Measurements from ENCODE around the gene PEX26. TPM values are rescaled to one million over a fixed set of nuclear protein-coding genes. Genes with fewer than 3 reads are reported as not detected.
A peak's percentile ranks its signal among the peaks of the same experiment; 100 is the strongest.

PEX26 gene
- polyA plus RNA-seq, 1 donor (not counting 4 experiments of a cell fraction or from before 2014, with no cell fraction given): 23.0 TPM

DNA sequence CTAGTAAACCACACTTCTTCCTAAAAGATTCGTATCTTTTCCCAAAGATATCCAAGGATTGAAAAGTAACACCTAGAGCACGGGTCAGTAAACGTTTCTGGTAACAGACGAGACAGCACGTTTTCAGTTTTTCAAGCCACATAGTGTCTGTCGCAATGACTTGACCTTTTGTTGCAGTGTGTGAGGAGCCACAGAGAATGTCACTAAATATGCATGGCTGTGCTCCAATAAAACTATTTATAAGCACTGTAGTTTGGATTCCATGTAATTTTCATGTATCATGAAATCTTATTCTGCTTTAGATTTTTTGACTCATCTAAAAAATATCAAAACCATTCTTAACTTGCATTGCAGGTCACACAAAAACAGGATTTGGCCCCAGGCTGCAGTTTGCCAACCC is 35.1 kb upstream of the PEX26 start:
- Histone ChIP-seq H3K9me3 (ENCODE audit: control insufficient read depth, low read depth, low read length) (no peaks in the 10 kb centered on the region), H2AFZ (ENCODE audit: control insufficient read depth, low read length) (no peak overlapping the region), H3K4me3 (ENCODE audit: control insufficient read depth in 2 of 3, extremely low read depth in 1 of 3, insufficient read depth in 2 of 3, low read depth in 1 of 3, low read length in 3 of 3) (no peak overlapping the region), H3K9ac (ENCODE audit: control insufficient read depth, extremely low read depth, insufficient read depth, low read length) (no peak overlapping the region), H3K4me2 (ENCODE audit: control insufficient read depth, extremely low read depth, insufficient read depth, low read depth, low read length) (no peak overlapping the region), H3K27me3 (ENCODE audit: control insufficient read depth, extremely low read depth, insufficient read depth, low read length) (no peaks in the 10 kb centered on the region), H3K27ac (ENCODE audit: control insufficient read depth, insufficient read depth, low read length) (no peak overlapping the region), H3K9me1 (ENCODE audit: control insufficient read depth, extremely low read depth, insufficient read depth, low read length) (no peaks in the 10 kb centered on the region), H4K20me1 (ENCODE audit: control insufficient read depth, extremely low read depth, insufficient read depth, low read length) (no peaks in the 10 kb centered on the region), H3K4me1 (ENCODE audit: control insufficient read depth, extremely low read depth, insufficient read depth, low read length) (peaks cover 9% of the 10 kb centered on the region), H3K36me3 (ENCODE audit: control insufficient read depth in 2 of 2, extremely low read depth in 1 of 2, insufficient read depth in 2 of 2, low read length in 2 of 2) (no peaks in the 10 kb centered on the region), H3K79me2 (ENCODE audit: control insufficient read depth, insufficient read depth, low read length) (no peaks in the 10 kb centered on the region)
- dilution Hi-C loops (cut with MboI; ENCODE audit: extremely low pct_ligation_motif_present, low sequenced_read_pairs): no loop called here
- TF ChIP-seq CTCF (optimal IDR thresholded peaks at IDR 0.05 in 1 of 3, IDR thresholded peaks at IDR 0.05 in 1 of 3, conservative IDR thresholded peaks at IDR 0.05 in 1 of 3; ENCODE audit: extremely low read depth in 1 of 3, insufficient read depth in 2 of 3, low read length in 3 of 3) (no peak), EZH2 (IDR thresholded peaks at IDR 0.05; ENCODE audit: low read length) (no peak)
- FAIRE-seq (peak; percentile 29), DNase-seq (ENCODE audit: low read depth, low spot score) (no peak)

- dilution Hi-C loops (cut with MboI; ENCODE audit: extremely low pct_ligation_motif_present, low sequenced_read_pairs): no loop called here
- Histone ChIP-seq H3K4me3 (ENCODE audit: control insufficient read depth in 2 of 3, extremely low read depth in 1 of 3, insufficient read depth in 2 of 3, low read depth in 1 of 3, low read length in 3 of 3) (no peak overlapping the region), H3K9ac (ENCODE audit: control insufficient read depth, extremely low read depth, insufficient read depth, low read length) (no peak overlapping the region), H2AFZ (ENCODE audit: control insufficient read depth, low read length) (no peak overlapping the region), H3K4me2 (ENCODE audit: control insufficient read depth, extremely low read depth, insufficient read depth, low read depth, low read length) (no peak overlapping the region), H3K4me1 (ENCODE audit: control insufficient read depth, extremely low read depth, insufficient read depth, low read length) (peaks cover 14% of the 10 kb centered on the region), H3K79me2 (ENCODE audit: control insufficient read depth, insufficient read depth, low read length) (no peaks in the 10 kb centered on the region), H4K20me1 (ENCODE audit: control insufficient read depth, extremely low read depth, insufficient read depth, low read length) (no peaks in the 10 kb centered on the region), H3K27me3 (ENCODE audit: control insufficient read depth, extremely low read depth, insufficient read depth, low read length) (no peaks in the 10 kb centered on the region), H3K36me3 (ENCODE audit: control insufficient read depth in 2 of 2, extremely low read depth in 1 of 2, insufficient read depth in 2 of 2, low read length in 2 of 2) (no peaks in the 10 kb centered on the region), H3K27ac (ENCODE audit: control insufficient read depth, insufficient read depth, low read length) (no peak overlapping the region), H3K9me3 (ENCODE audit: control insufficient read depth, low read depth, low read length) (no peaks in the 10 kb centered on the region), H3K9me1 (ENCODE audit: control insufficient read depth, extremely low read depth, insufficient read depth, low read length) (no peaks in the 10 kb centered on the region)
- TF ChIP-seq EZH2 (IDR thresholded peaks at IDR 0.05; ENCODE audit: low read length): no peak
- TF ChIP-seq CTCF (optimal IDR thresholded peaks at IDR 0.05 in 1 of 3, IDR thresholded peaks at IDR 0.05 in 1 of 3, conservative IDR thresholded peaks at IDR 0.05 in 1 of 3; ENCODE audit: extremely low read depth in 1 of 3, insufficient read depth in 2 of 3, low read length in 3 of 3): no peak
- DNase-seq (ENCODE audit: low read depth, low spot score) (no peak), FAIRE-seq (no peak)
Measured at GRCh38 chr22:18044548-18045271, 33.1 kb upstream of the PEX26 start.

Measured in keratinocyte (primary cell).